SJSA1 (cell line): Measurements from ENCODE around the gene ENOX1. TPM values are rescaled to one million over a fixed set of nuclear protein-coding genes. Genes with fewer than 3 reads are reported as not detected.

Experiments
- DNase-seq, 2 experiments: peaks; one replicate each; pipeline ENCODE4 v3.0.0-alpha.2; 2015 to 2020; ENCODE audit warnings: low spot score in 2 of 2, low read depth in 1 of 2
- H3K27ac ChIP-seq: fragments of 250-450 bp; sonication (Bioruptor Pico); 2 replicates; pipeline ENCODE4 v1.5.1; 2020; ENCODE audit warnings: mild to moderate bottlenecking, moderate library complexity
- H3K27me3 ChIP-seq: fragments of 250-450 bp; sonication (Bioruptor Pico); replicated peaks from 2 replicates; pipeline ENCODE4 v1.5.1; 2020; ENCODE audit warnings: mild to moderate bottlenecking, moderate library complexity
- H3K36me3 ChIP-seq: fragments of 250-450 bp; sonication (Bioruptor Pico); 2 replicates; pipeline ENCODE4 v1.5.1; 2020; ENCODE audit warnings: mild to moderate bottlenecking
- H3K4me1 ChIP-seq: fragments of 250-450 bp; sonication (Bioruptor Pico); replicated peaks from 2 replicates; pipeline ENCODE4 v1.6.1; 2021; ENCODE audit warnings: mild to moderate bottlenecking
- H3K4me3 ChIP-seq: fragments of 250-450 bp; sonication (Bioruptor Pico); 2 replicates; pipeline ENCODE4 v1.5.1; 2020; ENCODE audit warnings: mild to moderate bottlenecking
- H3K9me3 ChIP-seq: fragments of 250-450 bp; sonication (Bioruptor Pico); replicated peaks from 2 replicates; pipeline ENCODE4 v1.5.1; 2020; ENCODE audit warnings: mild to moderate bottlenecking
- total RNA-seq: library from RNA; depleted of rRNA; stranded (reverse); fragments of >200 nt; shearing (Covaris generic); gene quantifications from 2 replicates; pipeline ENCODE4 v1.2.3, GENCODE V29; 2014

The ENOX1 gene
- total RNA-seq, 1 experiment from 2014 or later: 1.3 TPM

DNA sequence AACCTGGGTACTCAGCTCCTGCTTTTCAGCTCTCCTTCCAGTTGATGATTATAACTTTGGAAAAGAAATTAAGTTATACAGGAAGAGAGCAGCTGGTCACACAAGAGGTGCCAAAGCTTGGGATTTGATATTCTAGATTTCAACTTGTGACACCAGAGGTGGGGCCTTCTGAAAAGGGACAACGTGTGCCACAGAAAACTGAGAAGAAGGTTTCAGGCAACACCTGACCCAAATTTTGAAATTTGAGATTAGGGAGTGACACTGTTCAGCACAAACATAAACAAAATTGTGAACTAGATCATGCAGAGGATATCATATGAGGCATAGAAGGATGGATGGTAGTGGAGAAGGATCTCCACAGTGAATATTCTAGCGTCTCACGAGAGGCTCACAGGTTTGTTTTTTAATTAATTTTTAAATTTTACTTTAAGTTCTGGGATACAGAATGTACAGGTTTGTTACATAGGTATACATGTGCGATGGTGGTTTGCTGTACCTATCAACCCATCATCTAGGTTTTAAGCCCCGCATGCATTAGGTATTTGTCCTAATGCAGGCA, 379.7 kb downstream of the ENOX1 start:
- Histone ChIP-seq H3K27ac (no peak overlapping the region), H3K4me3 (no peak overlapping the region), H3K27me3 (no peaks in the 10 kb centered on the region), H3K9me3 (no peaks in the 10 kb centered on the region), H3K4me1 (no peaks in the 10 kb centered on the region), H3K36me3 (no peaks in the 10 kb centered on the region)
- no peak for DNase-seq

DNA sequence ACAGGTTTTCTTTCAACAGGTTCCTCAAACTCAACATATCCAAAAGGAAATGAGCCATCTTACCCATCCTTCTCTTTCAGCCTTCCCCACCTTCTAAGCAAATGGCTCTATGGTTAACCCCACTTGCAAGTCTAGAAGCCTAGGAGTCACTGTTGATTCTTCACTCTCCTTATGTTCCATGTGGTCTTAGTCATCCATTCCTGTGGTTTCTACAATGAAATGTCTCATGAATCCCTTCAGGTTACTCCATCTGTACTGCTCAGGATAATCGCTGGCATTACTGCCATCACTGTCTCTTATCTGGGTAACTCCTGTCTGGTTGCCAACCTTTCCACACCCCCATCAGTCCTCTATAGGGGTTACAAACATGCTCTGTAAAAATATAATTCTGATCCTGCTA, 381.3 kb downstream of the ENOX1 start:
- no peaks in the 10 kb centered on the region for H3K4me1 ChIP-seq
- no peaks in the 10 kb centered on the region for H3K36me3 ChIP-seq
- no peak overlapping the region for H3K27ac ChIP-seq
- no peaks in the 10 kb centered on the region for H3K9me3 ChIP-seq
- H3K4me3 ChIP-seq: no peak overlapping the region
- peak in 1 of 2 experiments; percentile 15 for DNase-seq
- no peaks in the 10 kb centered on the region for H3K27me3 ChIP-seq

DNA sequence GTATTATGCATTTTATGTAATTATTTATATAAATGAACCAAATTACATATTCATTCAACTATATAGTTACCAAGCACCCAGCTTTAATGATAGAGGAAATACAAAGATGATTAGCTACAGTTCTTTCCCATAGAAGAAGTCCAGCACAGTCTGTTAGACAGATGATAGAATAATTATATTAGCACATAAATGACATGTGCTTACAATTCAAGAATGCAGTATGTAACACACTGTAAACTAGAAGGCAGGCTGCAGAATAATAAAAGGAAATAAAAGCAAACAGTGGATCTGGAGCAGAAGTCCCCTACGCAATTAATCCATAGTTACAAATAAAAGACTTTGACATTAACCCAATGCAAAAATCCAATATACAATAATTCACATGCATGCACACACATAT, 384.4 kb downstream of the ENOX1 start:
- no peak overlapping the region for H3K27ac ChIP-seq
- no peaks in the 10 kb centered on the region for H3K36me3 ChIP-seq
- H3K27me3 ChIP-seq: no peaks in the 10 kb centered on the region
- H3K9me3 ChIP-seq: no peaks in the 10 kb centered on the region
- H3K4me3 ChIP-seq: no peak overlapping the region
- DNase-seq: no peak
- H3K4me1 ChIP-seq: no peaks in the 10 kb centered on the region

DNA sequence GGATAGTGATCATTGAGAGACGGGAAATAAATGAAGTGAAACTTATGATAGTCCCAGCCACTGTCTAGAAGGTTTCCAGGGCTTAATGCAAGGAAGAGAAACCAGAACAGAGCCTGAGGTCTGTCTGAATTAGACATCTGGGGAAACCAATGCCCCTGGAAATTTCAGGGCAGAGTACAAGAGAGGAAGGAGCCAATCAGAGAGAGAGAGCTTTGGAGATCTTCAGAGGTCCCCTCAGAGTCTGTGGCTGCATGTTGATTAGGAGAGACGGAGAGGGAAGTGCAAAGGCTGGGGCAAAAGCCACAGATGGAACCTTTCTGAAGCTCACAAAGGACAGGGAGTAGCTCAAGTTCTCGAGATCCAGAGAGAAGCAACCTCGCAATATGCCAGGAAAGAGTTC, 385.4 kb downstream of the ENOX1 start:
- Histone ChIP-seq H3K27me3 (no peaks in the 10 kb centered on the region), H3K9me3 (no peaks in the 10 kb centered on the region), H3K4me1 (no peaks in the 10 kb centered on the region), H3K36me3 (no peaks in the 10 kb centered on the region), H3K4me3 (no peak overlapping the region), H3K27ac (no peak overlapping the region)
- DNase-seq: no peak

DNA sequence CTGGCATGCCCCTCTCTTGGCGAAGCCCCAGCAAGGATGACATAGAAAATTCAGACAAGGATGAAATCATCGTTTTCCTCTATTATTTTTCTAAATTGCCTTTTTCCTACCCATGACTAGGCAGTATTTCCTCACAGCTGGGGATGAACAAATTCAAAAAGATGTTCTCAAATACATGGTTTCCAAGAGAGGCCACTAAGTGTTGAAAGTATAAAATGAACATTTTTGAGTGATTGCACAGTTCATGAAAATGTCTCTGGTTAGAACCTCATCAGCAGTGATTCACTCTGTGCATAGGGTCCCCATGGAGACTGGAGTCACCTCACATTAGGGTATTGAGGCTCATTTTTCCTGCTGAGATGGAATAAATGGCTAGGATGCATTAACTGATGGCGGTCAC, 389.7 kb downstream of the ENOX1 start:
- Histone ChIP-seq H3K9me3 (no peaks in the 10 kb centered on the region), H3K4me1 (no peaks in the 10 kb centered on the region), H3K36me3 (no peaks in the 10 kb centered on the region), H3K27me3 (no peaks in the 10 kb centered on the region), H3K27ac (no peak overlapping the region), H3K4me3 (no peak overlapping the region)
- DNase-seq: no peak

DNA sequence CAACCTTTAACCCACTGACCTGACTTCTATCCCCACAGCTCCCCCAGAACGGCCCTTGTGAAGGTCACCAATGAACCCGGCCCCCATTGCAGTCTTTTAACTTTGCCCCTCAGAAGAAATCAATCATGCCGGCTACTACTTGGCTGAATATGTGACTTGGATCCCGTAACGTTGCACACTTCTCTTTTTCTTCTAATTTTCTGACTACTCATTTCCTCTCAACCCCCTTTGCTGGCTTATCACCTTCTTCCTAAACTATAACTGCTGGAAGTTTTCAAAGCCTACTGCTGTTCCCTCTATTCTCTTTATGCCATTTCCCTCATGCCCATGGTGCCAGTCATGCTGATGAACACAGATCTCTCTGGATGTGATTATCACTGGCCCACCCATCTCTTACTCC, 395.7 kb downstream of the ENOX1 start:
- Histone ChIP-seq H3K27ac (no peak overlapping the region), H3K9me3 (no peaks in the 10 kb centered on the region), H3K36me3 (no peaks in the 10 kb centered on the region), H3K4me3 (no peak overlapping the region), H3K27me3 (no peaks in the 10 kb centered on the region), H3K4me1 (no peaks in the 10 kb centered on the region)
- DNase-seq: no peak

DNA sequence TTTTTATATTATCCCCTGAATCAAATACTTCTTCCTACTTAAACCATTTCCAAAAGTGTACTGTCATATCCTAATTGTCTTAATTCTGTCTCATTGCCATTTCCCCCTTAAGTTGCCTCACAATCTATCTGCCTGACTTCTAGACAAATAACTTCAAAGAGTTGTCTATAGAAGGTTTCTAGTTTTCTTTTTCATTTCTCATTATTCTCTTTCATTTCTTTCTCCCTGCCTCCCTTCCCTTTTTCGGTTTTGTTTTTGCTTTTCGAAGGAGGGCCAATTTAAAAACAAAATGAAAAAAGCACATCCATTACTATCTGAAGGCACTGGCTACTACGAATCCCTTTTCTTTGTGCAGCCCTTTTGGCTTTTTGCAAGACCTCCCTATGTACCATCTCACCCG, 396.2 kb downstream of the ENOX1 start:
- Histone ChIP-seq H3K27me3 (no peaks in the 10 kb centered on the region), H3K36me3 (no peaks in the 10 kb centered on the region), H3K9me3 (no peaks in the 10 kb centered on the region), H3K4me3 (no peak overlapping the region), H3K4me1 (no peaks in the 10 kb centered on the region), H3K27ac (no peak overlapping the region)
- DNase-seq: no peak

DNA sequence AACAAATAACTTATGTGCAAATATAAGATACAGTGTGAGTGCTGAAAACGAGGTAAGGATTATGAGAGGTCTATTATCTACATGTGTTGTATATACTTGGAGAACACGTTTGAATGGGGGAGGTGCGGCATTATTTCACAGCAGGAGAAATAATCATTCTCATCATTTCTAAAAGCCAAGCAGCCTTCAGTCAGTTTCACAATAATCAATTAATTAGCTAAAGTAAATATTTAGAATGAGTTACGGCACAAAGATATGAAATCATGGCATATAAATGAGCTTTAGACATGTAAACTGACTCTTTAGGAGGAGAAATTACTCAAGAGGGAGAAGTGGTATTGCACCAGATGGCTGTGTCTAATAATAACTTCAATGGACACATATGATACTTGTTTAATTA, 396.8 kb downstream of the ENOX1 start:
- no peaks in the 10 kb centered on the region for H3K36me3 ChIP-seq
- H3K27me3 ChIP-seq: no peaks in the 10 kb centered on the region
- H3K4me3 ChIP-seq: no peak overlapping the region
- H3K27ac ChIP-seq: no peak overlapping the region
- H3K9me3 ChIP-seq: no peaks in the 10 kb centered on the region
- no peaks in the 10 kb centered on the region for H3K4me1 ChIP-seq
- DNase-seq: no peak

DNA sequence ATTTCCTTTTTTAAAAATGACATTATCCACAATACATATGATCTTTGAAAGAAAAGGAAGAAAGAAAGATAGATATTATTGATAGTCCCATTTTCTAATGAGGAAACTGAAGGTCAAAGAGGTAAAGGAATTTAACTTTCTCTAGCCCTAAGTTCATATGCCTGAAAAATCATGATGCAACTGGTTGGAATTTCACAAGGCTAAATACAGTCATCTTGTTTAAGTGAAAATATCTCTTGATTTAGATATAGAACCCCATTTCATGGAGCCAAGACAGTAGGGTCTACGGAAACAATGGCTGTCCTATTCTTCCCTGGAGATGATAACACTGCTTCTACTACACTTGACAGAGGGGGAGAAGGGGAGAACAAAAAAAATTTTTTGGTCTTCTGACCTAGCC, 397.2 kb downstream of the ENOX1 start:
- Histone ChIP-seq H3K4me1 (no peaks in the 10 kb centered on the region), H3K27me3 (no peaks in the 10 kb centered on the region), H3K36me3 (no peaks in the 10 kb centered on the region), H3K9me3 (no peaks in the 10 kb centered on the region), H3K4me3 (no peak overlapping the region), H3K27ac (no peak overlapping the region)
- no peak for DNase-seq

DNA sequence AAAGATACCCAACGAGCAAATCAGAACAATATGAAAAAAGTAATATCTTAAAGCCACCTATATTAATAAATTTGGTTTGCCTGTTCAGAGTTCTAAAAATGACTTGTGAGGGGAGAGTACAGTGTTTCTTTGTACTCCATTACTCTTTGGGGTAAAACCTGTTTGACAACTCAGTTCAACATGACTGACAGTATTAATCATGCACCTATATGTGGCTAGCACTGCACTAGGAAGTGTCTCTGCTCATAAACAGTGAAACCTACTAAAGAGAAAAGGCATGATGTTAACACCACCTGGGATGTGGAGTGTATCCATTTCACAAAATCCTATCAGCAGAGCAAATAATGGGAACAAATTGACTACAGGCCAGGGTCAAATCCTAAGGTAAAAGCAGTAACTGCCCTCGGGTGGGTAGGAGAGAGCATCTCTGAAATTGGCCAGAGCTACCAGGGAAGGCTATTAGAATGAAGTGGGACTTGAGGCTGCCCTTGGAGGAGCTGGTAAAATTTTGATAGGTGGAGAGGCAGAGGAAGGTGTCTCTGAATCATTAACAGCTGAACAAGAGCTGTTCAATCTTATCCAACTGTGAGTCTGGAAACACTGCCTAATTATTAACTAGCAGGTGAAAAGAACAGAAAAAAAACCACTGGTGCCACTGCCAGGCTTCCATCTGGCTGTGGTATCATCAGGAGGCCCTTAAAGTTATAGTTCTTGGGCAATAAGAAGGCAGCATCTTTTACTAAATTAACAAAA, 398.3 kb downstream of the ENOX1 start:
- H3K4me3 ChIP-seq: no peak overlapping the region
- no peak for DNase-seq
- H3K4me1 ChIP-seq: no peaks in the 10 kb centered on the region
- H3K27me3 ChIP-seq: no peaks in the 10 kb centered on the region
- no peaks in the 10 kb centered on the region for H3K9me3 ChIP-seq
- H3K36me3 ChIP-seq: no peaks in the 10 kb centered on the region
- H3K27ac ChIP-seq: no peak overlapping the region

DNA sequence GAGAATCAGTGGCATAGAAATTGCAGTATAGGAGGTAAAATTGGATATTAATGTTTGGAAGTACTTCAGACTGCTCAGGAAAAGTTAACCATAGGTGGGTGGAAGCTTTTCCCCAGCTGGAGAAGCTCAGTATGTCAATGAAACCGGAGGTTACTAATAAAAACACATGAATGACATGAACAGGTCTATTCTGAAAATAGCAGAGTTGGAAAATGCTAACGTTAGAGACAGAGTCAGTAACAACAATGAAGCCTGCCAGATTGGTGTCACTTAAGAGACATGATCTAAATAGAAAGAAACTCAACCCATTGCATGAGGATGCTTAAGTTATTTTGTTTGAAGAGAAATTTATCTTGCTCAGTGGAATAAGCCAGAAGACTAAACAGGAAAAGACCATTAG, 398.9 kb downstream of the ENOX1 start:
- H3K9me3 ChIP-seq: no peaks in the 10 kb centered on the region
- no peak overlapping the region for H3K4me3 ChIP-seq
- no peaks in the 10 kb centered on the region for H3K27me3 ChIP-seq
- H3K27ac ChIP-seq: no peak overlapping the region
- DNase-seq: no peak
- no peaks in the 10 kb centered on the region for H3K36me3 ChIP-seq
- no peaks in the 10 kb centered on the region for H3K4me1 ChIP-seq

DNA sequence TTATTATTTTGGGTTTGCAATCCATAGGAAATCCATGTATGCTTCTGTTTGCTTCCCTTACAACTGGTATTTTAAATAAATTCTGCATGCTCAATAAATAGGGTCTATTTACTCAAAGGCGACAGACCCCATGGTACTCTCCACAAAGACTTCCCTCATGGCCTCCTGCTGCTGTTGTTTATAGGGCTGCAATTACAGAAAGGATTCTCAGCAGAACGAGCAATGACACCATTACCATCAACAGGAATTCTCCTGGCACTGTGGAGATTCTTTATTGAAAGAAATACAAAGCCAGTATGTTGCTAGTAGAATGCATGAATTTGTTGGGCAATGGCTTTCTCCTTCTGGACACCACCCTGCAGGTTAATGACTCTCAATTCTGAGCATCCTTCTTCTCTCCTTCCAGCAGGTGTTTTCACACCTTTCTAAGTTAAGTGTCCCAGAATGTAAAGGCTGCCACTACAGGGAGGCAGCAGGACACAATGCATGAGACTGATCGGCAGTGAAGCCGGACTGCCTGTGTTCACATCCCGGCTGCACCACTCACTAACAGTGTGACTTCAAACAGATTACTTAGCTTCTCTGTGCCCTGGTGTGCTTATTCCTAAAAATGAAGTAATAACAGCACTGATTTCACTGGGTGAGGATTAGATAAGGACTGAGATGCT, 403.1 kb downstream of the ENOX1 start:
- no peaks in the 10 kb centered on the region for H3K27me3 ChIP-seq
- no peak for DNase-seq
- no peak overlapping the region for H3K27ac ChIP-seq
- no peaks in the 10 kb centered on the region for H3K36me3 ChIP-seq
- H3K4me3 ChIP-seq: no peak overlapping the region
- H3K4me1 ChIP-seq: no peaks in the 10 kb centered on the region
- H3K9me3 ChIP-seq: no peaks in the 10 kb centered on the region

DNA sequence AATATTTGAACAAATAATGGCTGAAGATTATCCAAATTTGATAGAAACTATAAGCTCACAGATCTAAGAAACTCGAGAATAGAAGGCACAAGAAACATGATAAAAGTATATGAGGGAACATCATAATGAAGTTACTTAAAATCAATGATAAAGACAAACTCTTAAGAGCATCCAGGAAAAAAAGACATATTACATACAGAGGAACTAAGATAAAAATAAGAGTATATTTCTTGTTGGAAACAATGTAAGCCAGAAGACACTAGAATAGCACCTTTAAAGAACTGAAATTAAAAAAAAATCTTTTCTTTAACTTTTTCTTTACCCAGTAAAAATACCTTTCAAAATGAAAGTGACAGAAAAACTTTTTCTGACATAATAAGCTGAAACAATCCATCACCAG, 407.0 kb downstream of the ENOX1 start:
- Histone ChIP-seq H3K36me3 (no peaks in the 10 kb centered on the region), H3K27me3 (no peaks in the 10 kb centered on the region), H3K27ac (no peak overlapping the region), H3K9me3 (no peaks in the 10 kb centered on the region), H3K4me1 (peaks cover 3% of the 10 kb centered on the region; the same call in 1 of the 2 replicates), H3K4me3 (no peak overlapping the region)
- DNase-seq: no peak

DNA sequence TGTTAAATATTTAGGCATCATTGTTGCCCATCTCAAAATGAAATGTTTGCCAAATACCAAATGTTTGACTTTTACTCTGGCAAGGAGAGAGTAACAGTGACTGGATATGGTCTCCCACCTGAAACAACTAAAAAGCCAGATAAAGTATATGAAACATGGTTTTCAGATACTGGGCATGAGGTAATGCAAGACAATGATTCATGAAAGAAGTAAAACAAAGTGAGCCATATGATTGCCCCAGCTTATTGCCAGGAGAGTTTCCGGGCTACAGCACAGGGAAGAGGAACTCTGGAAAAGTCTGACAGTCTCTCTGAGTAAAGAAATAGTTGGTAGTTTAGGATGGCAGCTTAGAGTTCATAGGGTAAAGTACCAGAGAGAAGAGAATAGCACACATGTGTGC, 408.8 kb downstream of the ENOX1 start:
- Histone ChIP-seq H3K27ac (no peak overlapping the region), H3K27me3 (no peaks in the 10 kb centered on the region), H3K4me1 (peaks cover 6% of the 10 kb centered on the region; the same call in 1 of the 2 replicates), H3K4me3 (no peak overlapping the region), H3K9me3 (no peaks in the 10 kb centered on the region), H3K36me3 (no peaks in the 10 kb centered on the region)
- no peak for DNase-seq
